Coronary artery (tissue), 2 donors: ENCODE data around the gene PSD4.

ENCODE experiments used
- DNase-seq: peaks from one replicate; pipeline ENCODE4 v3.0.0-alpha.2; 2017; ENCODE audit warnings: low spot score
- H3K27ac ChIP-seq, 2 donors: fragments of 200-600 bp; sonication (generic); one replicate each; pipeline ENCODE4 v1.5.1; 2016 to 2019
- H3K4me3 ChIP-seq: fragments of 200-600 bp; sonication (generic); 2 replicates; pipeline ENCODE4 v1.5.1; 2016; ENCODE audit warnings: mild to moderate bottlenecking, moderate library complexity
- TF ChIP-seq, protein P1 (sequence below): fragments of 200-600 bp; sonication (generic); IDR thresholded peaks from one replicate; pipeline ENCODE4 v1.5.1; 2019; ENCODE audit warnings: antibody characterized with exemption

Gene PSD4

DNA sequence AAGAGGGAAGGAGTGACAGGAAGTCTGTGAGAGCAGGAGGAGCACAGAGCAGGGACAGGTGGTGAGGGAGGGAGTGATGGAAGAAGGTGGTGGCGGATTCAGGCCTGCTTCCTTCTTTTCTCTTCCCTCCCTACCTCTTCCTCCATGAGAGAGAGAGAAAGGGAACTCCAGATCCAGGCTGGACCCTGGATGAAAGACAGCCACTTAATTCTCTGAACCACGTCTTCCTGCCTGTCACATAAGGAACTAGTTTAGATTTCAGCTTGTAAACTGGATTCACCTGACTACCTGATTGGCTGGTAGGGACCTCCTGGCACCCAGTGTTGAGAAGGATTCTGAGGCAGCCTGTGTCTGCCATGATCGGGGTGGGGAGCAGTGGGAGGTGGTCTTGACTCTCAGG is 56.0 kb downstream of the PSD4 start:
- H3K4me3 ChIP-seq = no peak overlapping the region
- no peak overlapping the region for H3K27ac ChIP-seq
- no peak for DNase-seq
- TF ChIP-seq, protein P1, sequence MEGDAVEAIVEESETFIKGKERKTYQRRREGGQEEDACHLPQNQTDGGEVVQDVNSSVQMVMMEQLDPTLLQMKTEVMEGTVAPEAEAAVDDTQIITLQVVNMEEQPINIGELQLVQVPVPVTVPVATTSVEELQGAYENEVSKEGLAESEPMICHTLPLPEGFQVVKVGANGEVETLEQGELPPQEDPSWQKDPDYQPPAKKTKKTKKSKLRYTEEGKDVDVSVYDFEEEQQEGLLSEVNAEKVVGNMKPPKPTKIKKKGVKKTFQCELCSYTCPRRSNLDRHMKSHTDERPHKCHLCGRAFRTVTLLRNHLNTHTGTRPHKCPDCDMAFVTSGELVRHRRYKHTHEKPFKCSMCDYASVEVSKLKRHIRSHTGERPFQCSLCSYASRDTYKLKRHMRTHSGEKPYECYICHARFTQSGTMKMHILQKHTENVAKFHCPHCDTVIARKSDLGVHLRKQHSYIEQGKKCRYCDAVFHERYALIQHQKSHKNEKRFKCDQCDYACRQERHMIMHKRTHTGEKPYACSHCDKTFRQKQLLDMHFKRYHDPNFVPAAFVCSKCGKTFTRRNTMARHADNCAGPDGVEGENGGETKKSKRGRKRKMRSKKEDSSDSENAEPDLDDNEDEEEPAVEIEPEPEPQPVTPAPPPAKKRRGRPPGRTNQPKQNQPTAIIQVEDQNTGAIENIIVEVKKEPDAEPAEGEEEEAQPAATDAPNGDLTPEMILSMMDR = no peak

DNA sequence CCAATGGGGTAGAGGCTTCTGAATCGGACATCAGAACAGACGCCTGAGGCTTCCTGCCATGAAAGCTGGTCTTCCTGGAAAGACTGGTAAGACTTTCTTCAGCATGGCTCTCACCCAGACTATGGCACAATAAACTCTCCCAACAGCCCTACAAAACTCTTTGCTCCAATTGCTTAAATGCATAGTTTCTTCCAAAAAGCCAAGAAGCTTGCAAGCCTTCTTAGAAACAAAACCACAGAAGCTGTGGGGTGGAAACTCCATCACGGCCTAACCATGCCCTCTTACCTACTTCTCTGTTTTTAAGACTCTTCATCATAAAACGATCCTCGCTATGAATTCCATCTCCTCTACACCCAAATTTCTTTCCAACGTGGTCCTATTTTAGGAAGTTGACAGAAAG is 56.8 kb downstream of the PSD4 start:
- H3K4me3 ChIP-seq = no peak overlapping the region
- no peak for DNase-seq
- H3K27ac ChIP-seq = no peak overlapping the region
- TF ChIP-seq, protein P1 = no peak

DNA sequence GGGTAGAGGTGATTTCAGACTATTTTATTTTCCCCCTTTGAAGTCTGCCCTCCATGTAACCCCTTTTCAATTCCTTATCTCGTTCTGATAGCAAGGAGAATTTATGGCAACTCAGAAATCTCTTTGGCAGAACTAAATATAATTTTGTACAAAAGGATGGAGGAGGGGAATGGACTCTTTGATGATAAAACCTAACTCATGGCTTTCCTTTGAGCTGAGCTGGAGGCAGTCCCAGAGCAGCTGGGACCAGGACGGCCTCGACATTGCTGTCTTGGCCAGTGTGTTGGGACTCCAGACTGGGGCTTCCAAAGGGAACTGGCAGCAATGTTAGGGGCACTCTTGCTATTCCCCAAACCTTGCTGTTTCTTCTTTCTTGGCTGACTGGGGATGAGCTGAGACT is 57.3 kb downstream of the PSD4 start:
- no peak for DNase-seq
- Histone ChIP-seq H3K4me3 (no peak overlapping the region), H3K27ac (no peak overlapping the region)
- TF ChIP-seq, protein P1 = no peak

DNA sequence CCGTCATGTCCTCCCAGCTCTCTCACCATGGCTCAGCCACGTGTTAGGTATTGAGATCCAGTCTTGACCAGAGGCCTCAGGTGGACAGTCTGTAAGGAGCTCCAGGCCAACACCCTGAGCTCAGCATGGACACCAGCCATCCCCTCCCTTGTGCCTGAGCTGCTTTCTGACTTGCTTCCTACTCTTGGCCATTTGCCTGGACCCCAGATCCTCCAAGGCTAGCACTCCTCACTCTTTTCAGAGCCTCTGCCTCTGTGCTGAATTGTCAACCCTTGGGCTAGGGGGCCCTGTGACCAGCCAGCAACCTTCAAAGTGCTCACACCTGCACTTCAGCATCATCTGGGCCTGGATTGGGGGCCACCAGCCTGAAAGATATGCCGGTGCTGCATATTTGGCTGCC is 58.4 kb downstream of the PSD4 start:
- Histone ChIP-seq H3K4me3 (no peak overlapping the region), H3K27ac (no peak overlapping the region)
- DNase-seq = no peak
- TF ChIP-seq, protein P1 = no peak

DNA sequence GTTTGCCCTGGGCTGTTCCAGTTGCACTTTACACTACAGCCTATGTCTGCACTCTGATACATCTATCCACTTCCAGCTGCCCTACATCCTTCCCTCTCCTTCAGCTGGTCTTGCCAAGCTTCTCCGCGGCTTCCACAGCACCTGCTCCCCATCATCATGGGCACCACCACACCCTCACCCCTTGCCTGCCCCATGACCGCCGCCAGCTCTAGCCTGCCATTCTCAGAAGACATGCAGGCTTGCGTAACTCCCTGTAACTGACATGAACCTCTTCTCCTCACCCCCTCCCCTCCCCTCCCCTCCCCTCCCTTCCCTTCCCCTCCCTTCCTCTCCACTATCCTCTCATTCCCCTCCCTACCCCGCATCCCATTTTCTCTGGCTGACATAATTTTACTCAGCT is 59.0 kb downstream of the PSD4 start:
- Histone ChIP-seq H3K27ac (no peak overlapping the region), H3K4me3 (no peak overlapping the region)
- DNase-seq = no peak
- TF ChIP-seq, protein P1 = no peak

DNA sequence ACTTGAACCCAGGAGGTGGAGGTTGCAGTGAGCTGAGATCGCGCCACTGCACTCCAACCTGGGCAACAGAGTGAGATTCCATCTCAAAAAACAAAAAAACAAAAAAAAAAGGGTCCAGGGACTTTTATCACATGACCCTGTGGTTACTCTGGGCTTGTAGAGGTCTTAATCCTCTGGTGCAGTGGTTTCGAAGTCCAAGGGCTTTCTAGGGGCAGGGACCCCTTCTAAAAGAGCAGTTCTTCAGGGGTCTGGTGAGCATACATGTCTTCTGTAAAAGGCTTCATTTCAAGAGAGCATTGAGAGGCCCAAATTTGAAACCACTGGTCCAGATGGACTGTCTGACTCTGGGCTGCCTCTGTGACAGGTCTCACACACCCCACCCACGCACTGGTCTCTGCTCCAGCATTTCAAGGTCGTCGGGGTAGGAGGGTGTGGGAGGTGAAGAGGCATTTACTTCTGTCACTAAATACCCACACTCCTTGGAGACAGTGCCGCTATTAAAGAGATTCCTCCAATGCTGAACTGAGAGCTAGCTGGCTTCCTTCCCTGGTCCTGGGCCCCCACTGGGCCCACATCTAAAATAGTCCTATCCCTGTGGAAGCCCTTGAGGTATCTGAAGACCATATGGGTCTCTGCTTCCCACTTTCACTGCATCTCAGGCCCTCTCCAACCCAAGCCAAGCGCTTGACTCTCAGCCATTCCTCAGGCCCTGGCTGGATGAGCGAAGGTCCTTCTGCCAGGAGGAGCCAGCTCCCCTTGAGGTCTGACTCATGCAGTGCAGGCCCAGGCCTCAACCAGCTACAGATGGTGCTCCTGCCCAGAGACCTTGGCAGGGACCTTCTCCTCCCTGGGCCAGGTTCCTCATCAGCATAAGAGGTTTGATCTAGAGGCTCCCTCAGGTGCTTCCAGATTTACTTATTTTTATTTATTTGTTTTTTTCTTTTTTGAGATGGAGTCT is 60.1 kb downstream of the PSD4 start:
- no peak for DNase-seq
- TF ChIP-seq, protein P1 = no peak
- no peak overlapping the region for H3K4me3 ChIP-seq
- H3K27ac ChIP-seq = no peak overlapping the region
